ENCODE results near the gene ORC5. TPM values are rescaled to one million over a fixed set of nuclear protein-coding genes. Genes with fewer than 3 reads are reported as not detected.

Gene ORC5
- total RNA-seq, 1 donor from 2014 or later = 23.0 TPM

- no peak for TF ChIP-seq CTCF (IDR thresholded peaks at IDR 0.05; ENCODE audit: insufficient read depth, low read depth, low read length)
- no peak for TF ChIP-seq EZH2 (IDR thresholded peaks at IDR 0.05; ENCODE audit: insufficient read depth, low read length)
- no peaks in the 10 kb centered on the region for H3K36me3 Mint-ChIP-seq (ENCODE audit: low read depth, unreplicated experiment)
- Histone ChIP-seq H3K27me3 (ENCODE audit: insufficient read depth, low read length) (no peaks in the 10 kb centered on the region), H3K9me3 (ENCODE audit: insufficient read depth, low read depth, low read length) (no peaks in the 10 kb centered on the region), H3K4me2 (ENCODE audit: low read length) (no peak overlapping the region), H3K27ac (ENCODE audit: low read depth, low read length) (no peak overlapping the region), H3K79me2 (ENCODE audit: insufficient read depth, low read length) (no peaks in the 10 kb centered on the region), H3K4me3 (ENCODE audit: insufficient read depth, low read depth, low read length) (no peak overlapping the region), H2AFZ (ENCODE audit: low read depth, low read length) (no peak overlapping the region), H4K20me1 (ENCODE audit: insufficient read depth, low read length) (no peaks in the 10 kb centered on the region), H3K4me1 (ENCODE audit: insufficient read depth, low read length) (no peaks in the 10 kb centered on the region), H3K9ac (ENCODE audit: low read length) (no peak overlapping the region), H3K36me3 (ENCODE audit: insufficient read depth, low read length) (no peaks in the 10 kb centered on the region)
- DNase-seq (ENCODE audit: low read depth) (no peak), FAIRE-seq (no peak)
- peaks cover 5% of the 10 kb centered on the region for H3K9me3 Mint-ChIP-seq (ENCODE audit: unreplicated experiment)
- no peak overlapping the region for H3K4me3 Mint-ChIP-seq (ENCODE audit: unreplicated experiment)
- no peaks in the 10 kb centered on the region for H3K4me1 Mint-ChIP-seq (ENCODE audit: low read depth, unreplicated experiment)
- no peak overlapping the region for H3K27ac Mint-ChIP-seq (ENCODE audit: unreplicated experiment)
- H3K27me3 Mint-ChIP-seq (ENCODE audit: low read depth, unreplicated experiment) = peaks cover 2% of the 10 kb centered on the region
These were observed 118.8 kb downstream of the ORC5 start for GRCh38 chr7:104089061-104089460.

Other genes with a start within 250 kb of the ORC5 start
- gene RELN, start 218.4 kb downstream of the ORC5 start, total RNA-seq = 0.70 and 0.98 TPM in 2 replicates
- not detected in 2 replicates for gene LHFPL3, start 120.6 kb upstream of the ORC5 start, total RNA-seq